Ascending aorta (tissue), 2 donors: Measurements from ENCODE around the gene RALGPS1. TPM values are rescaled to one million over a fixed set of nuclear protein-coding genes. Genes with fewer than 3 reads are reported as not detected.

Experiments used
- DNase-seq, 2 donors: peaks; one replicate each; pipeline ENCODE4 v3.0.0-alpha.2; 2019; ENCODE audit warnings: low spot score in 2 of 2
- H3K27ac ChIP-seq, 2 donors: fragments of 200-600 bp; sonication (generic); one replicate each; pipeline ENCODE4 v1.5.1; 2016 to 2017; ENCODE audit warnings: mild to moderate bottlenecking in 1 of 2
- H3K27me3 ChIP-seq: fragments of 200-600 bp; sonication (generic); one replicate; pipeline ENCODE4 v1.5.1; 2017
- H3K36me3 ChIP-seq, 2 donors: fragments of 200-600 bp; sonication (generic); one replicate each; pipeline ENCODE4 v1.5.1; 2016
- H3K4me1 ChIP-seq, 2 donors: fragments of 200-600 bp; sonication (generic); one replicate each; pipeline ENCODE4 v1.5.1; 2016 to 2017; ENCODE audit warnings: mild to moderate bottlenecking in 1 of 2
- H3K4me3 ChIP-seq, 2 donors: fragments of 200-600 bp; sonication (generic); one replicate each; pipeline ENCODE4 v1.5.1; 2016 to 2017; ENCODE audit warnings: mild to moderate bottlenecking in 1 of 2
- H3K9me3 ChIP-seq, 2 donors: fragments of 200-600 bp; sonication (generic); one replicate each; pipeline ENCODE4 v1.5.1; 2016
- CTCF ChIP-seq, 3 experiments: fragments of 200-600 bp in 2 of 3; fragments of 450-650 bp in 1 of 3; sonication (generic) in 2 of 3; IDR thresholded peaks; one replicate each; pipeline ENCODE4 v1.5.1; 2016 to 2019; ENCODE audit warnings: antibody characterized with exemption in 3 of 3, mild to moderate bottlenecking in 1 of 3, moderate library complexity in 1 of 3
- intact Hi-C: fragments of 100-400 bp; cut with DNase I; formaldehyde crosslinking; loops from one replicate; pipeline ENCODE4 v1.15.1; 2023
- total RNA-seq: library from RNA; depleted of rRNA; stranded (reverse); fragments of >200 nt; gene quantifications from one replicate; pipeline ENCODE4 v1.1.0, GENCODE V29; 2016

The RALGPS1 gene
- total RNA-seq, 1 donor from 2014 or later = 9.8 TPM

GRCh38 chr9:127112056-127112455, 197.5 kb downstream of the RALGPS1 start:
- Histone ChIP-seq H3K27ac (no peak overlapping the region), H3K9me3 (no peaks in the 10 kb centered on the region), H3K36me3 (no peaks in the 10 kb centered on the region), H3K27me3 (no peaks in the 10 kb centered on the region), H3K4me3 (no peak overlapping the region), H3K4me1 (peaks cover 0 to 16% of the 10 kb centered on the region in 2 donors)
- no peak for DNase-seq
- TF ChIP-seq CTCF (IDR thresholded peaks at IDR 0.05) = no peak
- intact Hi-C loops = no loop called here

GRCh38 chr9:127112735-127113161, 198.2 kb downstream of the RALGPS1 start:
- no peak overlapping the region for H3K4me3 ChIP-seq
- no peaks in the 10 kb centered on the region for H3K27me3 ChIP-seq
- H3K36me3 ChIP-seq = no peaks in the 10 kb centered on the region
- peaks cover 0 to 14% of the 10 kb centered on the region in 2 donors for H3K4me1 ChIP-seq
- no peak overlapping the region for H3K27ac ChIP-seq
- no peaks in the 10 kb centered on the region for H3K9me3 ChIP-seq
- no peak for DNase-seq
- intact Hi-C loops = no loop called here
- TF ChIP-seq CTCF (IDR thresholded peaks at IDR 0.05) = no peak

DNA sequence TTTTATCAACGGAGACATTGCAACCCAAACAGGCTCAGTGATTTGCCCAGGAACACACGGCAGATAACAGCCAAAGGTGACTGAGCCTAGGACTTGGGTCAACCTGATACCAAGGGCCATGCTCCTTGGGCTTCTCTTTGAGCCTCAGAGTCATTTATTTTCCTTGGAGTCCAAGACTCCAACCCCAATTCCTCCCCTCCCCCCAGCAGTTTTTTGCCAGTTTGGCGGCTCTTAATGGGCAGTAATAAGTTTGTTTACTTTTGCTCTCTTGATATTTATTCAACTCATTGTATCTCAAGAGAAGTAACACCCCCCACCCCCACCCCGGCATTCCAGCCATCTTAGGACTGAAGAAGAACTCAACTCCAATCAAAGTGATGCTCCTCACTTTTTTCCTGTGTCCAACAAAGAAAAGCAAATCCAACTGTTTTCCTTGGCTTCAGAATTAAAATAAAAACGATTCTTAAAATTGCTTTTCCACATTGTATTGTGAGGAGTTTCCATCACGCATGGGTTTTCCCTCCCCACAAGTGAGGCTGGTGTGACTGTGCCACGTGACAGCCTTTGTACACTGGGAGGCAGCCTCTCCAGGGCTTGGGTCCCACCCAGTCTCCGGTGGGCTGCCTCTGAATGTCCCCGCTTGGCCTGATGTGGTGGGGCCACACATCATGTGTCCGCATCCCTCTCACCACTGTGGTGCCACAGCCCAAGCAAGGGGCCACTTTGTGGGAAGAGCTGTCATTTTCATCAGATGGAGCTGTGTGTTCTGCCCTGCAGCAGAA, 198.8 kb downstream of the RALGPS1 start:
- no peak for DNase-seq
- H3K27ac ChIP-seq = no peak overlapping the region
- no peak for TF ChIP-seq CTCF (IDR thresholded peaks at IDR 0.05)
- H3K4me3 ChIP-seq = no peak overlapping the region
- intact Hi-C loops = no loop called here
- peaks cover 0 to 14% of the 10 kb centered on the region in 2 donors for H3K4me1 ChIP-seq
- H3K36me3 ChIP-seq = peaks cover 0 to under 1% of the 10 kb centered on the region in 2 donors
- H3K9me3 ChIP-seq = no peaks in the 10 kb centered on the region
- no peaks in the 10 kb centered on the region for H3K27me3 ChIP-seq

- intact Hi-C loops = no loop called here
- no peak for DNase-seq
- peaks cover 0 to 2% of the 10 kb centered on the region in 2 donors for H3K36me3 ChIP-seq
- H3K27ac ChIP-seq = no peak overlapping the region
- peaks cover 0 to 14% of the 10 kb centered on the region in 2 donors for H3K4me1 ChIP-seq
- TF ChIP-seq CTCF (IDR thresholded peaks at IDR 0.05) = no peak
- H3K4me3 ChIP-seq = no peak overlapping the region
- H3K27me3 ChIP-seq = no peaks in the 10 kb centered on the region
- no peaks in the 10 kb centered on the region for H3K9me3 ChIP-seq
Observed at GRCh38 chr9:127114606-127115005, 200.0 kb downstream of the RALGPS1 start.

GRCh38 chr9:127116088-127116726, 201.6 kb downstream of the RALGPS1 start:
- Histone ChIP-seq H3K27ac (no peak overlapping the region), H3K4me3 (no peak overlapping the region), H3K36me3 (peaks cover 0 to 2% of the 10 kb centered on the region in 2 donors), H3K9me3 (no peaks in the 10 kb centered on the region), H3K27me3 (no peaks in the 10 kb centered on the region), H3K4me1 (peaks cover 0 to 22% of the 10 kb centered on the region in 2 donors)
- no peak for DNase-seq
- no peak for TF ChIP-seq CTCF (IDR thresholded peaks at IDR 0.05)
- intact Hi-C loops = no loop called here
